ENCODE results near the gene ASCC2. TPM values are rescaled to one million over a fixed set of nuclear protein-coding genes. Genes with fewer than 3 reads are reported as not detected.
"Not testable (repeated sequence)": the region's sequence is repeated elsewhere in the genome, so short reads cannot be mapped to it uniquely, and the experiment has no call there.

Gene ASCC2
- 58.6 TPM for total RNA-seq

GRCh38 chr22:29837741-29838598 lies at the start of gene ASCC2:
Gene ASCC2, minus strand, starts transcription at chr22:29838274. Its CDS starts 5,949 bp downstream, at chr22:29832325.
- ATAC-seq = peak; percentile 96

DNA sequence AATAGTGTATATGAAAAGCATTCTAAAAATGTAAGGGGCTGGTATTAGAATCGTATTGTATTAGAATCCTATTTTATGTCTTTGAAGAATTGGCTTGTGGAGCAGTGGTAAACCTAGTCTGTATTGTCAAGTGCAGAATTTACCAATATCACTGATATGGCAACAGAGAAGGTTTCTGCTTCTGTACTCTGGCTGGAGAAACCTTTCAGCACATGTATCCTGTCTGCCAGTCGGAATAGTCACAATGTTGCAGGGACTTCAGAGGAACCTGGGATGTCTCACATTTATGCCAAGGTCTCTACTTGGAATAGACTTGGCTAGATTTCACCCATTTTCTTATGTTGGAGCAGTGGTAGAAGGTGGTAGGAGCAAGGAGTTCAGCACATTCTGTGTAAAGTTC lies 49.3 kb upstream of the ASCC2 start:
- no peak for ATAC-seq

DNA sequence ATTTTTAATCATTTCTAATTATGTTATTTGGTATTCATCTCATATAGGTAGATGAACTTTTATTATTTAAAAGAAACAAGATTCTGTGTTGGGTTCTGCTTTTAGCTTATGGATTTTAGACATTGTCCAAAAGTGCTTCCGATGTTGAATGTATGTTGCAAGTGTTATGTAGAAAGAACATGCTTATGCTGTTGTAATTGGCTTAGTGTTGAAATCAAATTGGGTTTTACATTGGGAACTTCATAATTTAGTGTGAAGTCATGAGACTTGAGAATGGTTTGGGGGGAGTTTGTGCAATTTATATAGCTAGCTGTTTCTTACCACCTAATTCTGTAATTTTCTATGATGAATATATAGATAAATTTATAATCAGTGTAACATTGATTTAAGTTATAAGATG lies 48.5 kb upstream of the ASCC2 start:
- no peak for ATAC-seq

GRCh38 chr22:29885610-29886009 lies 47.5 kb upstream of the ASCC2 start:
- ATAC-seq = peak; percentile 45

GRCh38 chr22:29883775-29884097 lies 45.7 kb upstream of the ASCC2 start:
- no peak for ATAC-seq

DNA sequence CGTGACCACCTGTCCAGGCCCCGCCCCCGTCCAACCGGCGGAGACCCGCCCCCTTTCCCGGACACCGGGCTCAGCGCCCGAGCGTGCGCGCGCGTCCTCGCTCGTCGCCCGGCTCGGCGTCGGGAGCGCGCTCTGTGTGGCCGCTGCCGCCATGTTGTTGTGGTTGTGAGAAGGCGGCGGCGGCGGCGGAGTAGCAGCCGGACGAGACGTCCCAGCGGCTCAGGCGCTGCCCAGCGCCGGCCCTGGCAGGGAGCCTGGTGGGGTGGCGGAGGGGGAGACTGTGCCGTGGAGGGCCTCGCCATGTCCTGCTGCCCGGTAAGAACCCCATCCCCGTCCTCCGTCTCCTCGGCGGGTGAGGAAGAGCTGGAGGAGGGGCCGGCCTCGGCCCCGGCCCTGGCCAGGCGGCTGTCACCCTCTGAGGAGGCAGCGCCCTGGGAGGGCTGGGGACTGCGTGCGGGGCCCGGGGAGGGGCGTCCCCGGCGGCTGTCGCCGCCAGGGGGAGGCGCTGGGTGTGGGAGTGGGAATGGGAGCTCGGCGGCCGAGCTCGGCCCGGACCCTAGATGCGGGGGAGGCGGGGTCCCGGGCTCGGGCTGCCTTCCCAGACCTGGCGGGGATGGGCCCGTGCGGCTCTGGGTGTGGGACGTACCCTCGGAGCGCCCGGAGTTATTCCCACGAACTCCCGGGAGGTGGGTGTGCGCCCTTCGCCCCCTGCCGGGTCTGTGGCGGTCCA lies 45.1 kb upstream of the ASCC2 start, which contains the start of gene MTMR3:
TSS of gene MTMR3 (plus strand) at position 130 of the 730 bp plus-strand sequence. CDS start 87,886 bp downstream, outside the sequence.
- peak; percentile 82 for ATAC-seq

DNA sequence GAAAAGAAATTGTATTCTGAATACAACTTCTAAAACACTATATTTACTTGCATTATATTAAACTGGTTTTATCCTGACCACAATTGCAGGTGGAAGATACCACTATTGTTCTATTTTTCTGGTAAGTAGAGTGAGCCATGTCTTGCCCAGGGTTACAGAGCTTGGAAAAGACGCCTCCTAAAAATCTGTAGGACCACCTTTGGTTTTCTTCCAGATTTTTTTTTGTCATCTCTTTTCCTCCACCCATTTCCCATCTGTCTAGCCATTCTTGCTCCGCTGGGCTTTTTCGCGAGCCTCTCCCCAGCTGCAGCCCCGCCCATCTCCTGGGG lies 44.6 kb upstream of the ASCC2 start:
- ATAC-seq = no peak

DNA sequence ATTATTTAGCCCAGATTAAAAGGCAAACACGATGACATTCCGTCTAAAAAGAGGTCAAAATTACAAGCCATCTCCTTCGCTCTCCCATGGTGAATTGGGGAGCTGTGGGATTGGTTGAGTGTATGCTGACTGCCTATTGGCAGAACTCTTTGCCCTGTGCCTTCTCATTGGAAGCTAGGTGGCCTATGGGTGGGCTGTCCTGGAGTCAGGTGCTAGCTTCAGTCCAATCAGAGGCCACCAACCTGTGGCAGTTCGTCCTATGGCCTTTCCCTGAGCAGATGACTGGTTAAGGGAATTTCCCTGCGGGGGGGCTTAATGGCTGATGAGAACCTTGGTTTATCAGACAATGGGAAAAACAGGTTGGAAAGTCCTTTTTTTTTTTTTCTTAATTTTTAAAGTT lies 41.7 kb upstream of the ASCC2 start:
- ATAC-seq = no peak

- ATAC-seq = no peak
Observed at GRCh38 chr22:29877620-29878019, 39.5 kb upstream of the ASCC2 start.

DNA sequence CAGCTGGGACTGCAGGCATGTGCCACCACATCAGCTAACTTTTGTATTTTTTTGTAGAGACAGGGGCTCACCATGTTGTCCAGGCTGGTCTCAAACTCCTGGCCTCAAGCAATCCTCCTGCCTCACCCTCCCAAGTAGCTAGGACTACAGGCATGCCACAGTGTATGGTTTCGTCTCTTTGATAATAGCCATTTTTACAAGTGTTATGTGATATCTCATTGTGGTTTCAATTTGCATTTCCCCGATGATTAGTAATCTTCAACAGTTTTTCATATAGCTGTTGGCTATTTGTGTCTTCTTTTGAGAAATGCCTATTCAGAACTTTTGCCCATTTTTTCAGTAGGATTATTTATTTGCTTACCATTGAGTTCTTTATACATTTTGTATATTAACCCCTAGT lies 35.9 kb upstream of the ASCC2 start:
- ATAC-seq = no peak

GRCh38 chr22:29872989-29873388 lies 34.9 kb upstream of the ASCC2 start:
- no peak for ATAC-seq

GRCh38 chr22:29872144-29872893 lies 34.2 kb upstream of the ASCC2 start:
- ATAC-seq = no peak

DNA sequence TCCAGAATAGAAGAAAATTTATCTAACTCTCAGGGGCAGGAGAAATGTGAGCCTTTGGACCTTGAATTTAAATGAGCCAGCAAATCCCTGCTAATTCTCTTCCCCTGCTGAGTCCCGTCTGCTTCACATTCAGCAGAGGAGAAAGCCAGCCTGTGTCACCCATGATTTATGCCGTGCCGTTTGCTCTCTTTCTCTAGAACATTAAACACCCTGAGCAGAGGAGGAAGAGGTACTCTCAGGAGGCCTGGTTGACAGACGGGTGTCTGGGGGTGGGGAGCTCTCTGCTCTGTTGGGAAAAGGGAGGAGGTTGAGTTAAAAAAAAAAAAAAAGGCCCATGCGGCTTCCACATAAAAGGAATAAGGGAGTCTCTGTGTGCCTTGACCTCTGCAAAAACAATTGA lies 33.6 kb upstream of the ASCC2 start:
- no peak for ATAC-seq

DNA sequence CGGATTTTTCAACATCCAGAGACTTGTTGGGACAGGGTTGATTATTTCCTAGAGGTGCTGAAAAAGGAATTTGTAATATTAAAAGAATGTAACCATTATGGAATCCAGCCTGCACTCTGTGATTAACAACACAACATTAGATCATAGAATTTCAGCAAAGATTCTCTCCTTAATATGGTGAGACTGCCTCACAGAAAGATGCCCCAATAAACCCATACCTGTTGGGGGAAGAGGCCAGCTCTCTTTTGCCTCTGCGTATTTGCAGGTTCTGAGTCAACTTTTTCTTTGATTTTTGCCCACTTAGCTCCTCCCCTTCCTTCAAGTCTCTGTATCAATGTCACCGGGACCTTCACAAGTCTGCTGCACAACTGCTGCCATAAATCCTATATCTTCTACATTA lies 32.5 kb upstream of the ASCC2 start:
- no peak for ATAC-seq

- ATAC-seq = no peak
Observed at GRCh38 chr22:29867851-29868250, 29.8 kb upstream of the ASCC2 start.

DNA sequence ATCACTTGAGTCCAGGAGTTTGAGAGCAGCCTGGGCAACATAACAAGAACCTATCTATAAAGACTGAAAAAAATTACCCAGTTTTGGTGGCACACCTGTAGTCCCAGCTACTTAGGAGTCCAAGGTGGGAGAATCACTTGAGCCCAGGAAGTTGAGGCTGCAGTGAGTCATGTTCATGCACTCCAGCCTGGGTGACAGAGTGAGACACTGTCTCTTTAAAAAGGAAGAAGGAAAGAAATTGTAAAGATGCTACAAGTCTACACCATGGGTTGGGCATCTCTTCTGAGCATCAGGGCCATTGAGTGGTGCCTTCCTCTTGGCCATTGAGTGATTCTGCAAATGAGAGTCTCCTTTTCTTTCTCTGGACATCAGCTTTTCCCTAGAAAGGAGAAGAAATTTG lies 29.2 kb upstream of the ASCC2 start:
- no peak for ATAC-seq

- ATAC-seq = not testable (repeated sequence)
Observed at GRCh38 chr22:29865572-29865971, 27.5 kb upstream of the ASCC2 start.

DNA sequence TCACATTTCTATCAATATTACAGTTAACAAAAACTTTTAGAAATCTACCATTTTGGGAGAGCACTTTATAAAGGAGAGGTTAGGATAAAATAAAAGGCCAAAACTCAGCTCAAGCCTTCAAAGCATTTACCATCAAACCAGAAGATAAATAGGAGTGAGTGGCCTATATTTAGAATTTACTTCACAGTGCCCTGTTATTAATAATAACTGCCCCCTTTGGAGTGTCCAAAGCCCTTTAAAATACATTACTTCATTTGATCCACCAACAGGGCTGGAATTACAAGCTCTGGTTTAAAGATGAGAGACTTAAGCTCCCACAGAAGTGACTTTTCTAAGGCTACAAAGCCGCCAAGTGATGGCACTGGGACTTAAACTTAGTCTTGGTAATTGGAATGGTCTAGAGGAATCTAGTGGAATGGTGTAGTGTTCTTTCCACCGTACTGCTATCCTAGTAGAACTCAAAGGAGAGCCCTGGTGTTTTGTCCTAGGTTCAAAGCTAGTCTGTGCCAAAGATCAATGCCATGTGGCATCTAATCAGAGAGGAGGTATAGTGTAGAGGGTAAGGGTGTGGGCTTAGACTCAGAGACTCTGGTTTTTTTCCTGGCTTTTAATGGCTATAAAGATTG lies 23.7 kb upstream of the ASCC2 start:
- no peak for ATAC-seq

GRCh38 chr22:29860006-29860766 lies 22.1 kb upstream of the ASCC2 start:
- no peak for ATAC-seq

- not testable (repeated sequence) for ATAC-seq
Observed at GRCh38 chr22:29859030-29859429, 21.0 kb upstream of the ASCC2 start.

- ATAC-seq = no peak
Observed at GRCh38 chr22:29856496-29856895, 18.4 kb upstream of the ASCC2 start.

DNA sequence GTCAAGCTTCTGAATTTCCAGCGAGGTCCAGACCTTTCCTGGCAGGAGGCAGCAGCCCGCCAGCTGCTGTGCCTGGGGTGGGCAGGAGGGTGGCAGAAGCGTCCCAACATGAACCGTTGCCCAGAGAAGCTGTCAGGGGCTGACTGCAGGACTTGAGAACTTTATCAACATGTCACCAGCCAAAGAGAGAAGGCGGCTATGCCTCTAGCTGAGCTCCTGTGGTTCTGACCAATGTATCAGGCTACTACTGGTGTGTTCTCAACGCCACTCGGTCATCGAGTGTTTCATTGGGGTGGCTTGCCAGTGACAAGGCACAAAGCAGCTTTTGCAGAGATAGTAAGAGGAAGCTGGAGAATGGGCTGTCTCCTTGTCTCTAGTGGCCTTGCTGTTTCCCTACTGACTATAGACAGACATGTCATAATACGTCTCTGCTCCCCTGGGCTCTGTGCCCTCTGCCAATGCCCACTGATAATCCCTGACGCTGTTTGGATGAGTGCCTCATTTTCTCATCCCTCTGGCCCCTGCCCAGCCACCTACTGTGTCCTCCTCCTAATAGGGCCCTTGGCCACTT lies 17.6 kb upstream of the ASCC2 start:
- ATAC-seq = no peak

Data from esophagus mucosa (tissue), 1 donor.